Renal cortex interstitium (tissue), 11 donors: Measurements from ENCODE around the gene SLC11A1. TPM values are rescaled to one million over a fixed set of nuclear protein-coding genes. Genes with fewer than 3 reads are reported as not detected.

Experiments used
- DNase-seq, 11 donors: peaks; one replicate each; pipeline ENCODE4 v3.0.0-alpha.2; 2013; ENCODE audit warnings: low read depth in 9 of 11, low spot score in 4 of 11; ENCODE audit errors: extremely low read depth in 1 of 11
- polyA plus RNA-seq, 3 donors: library from polyadenylated mRNA; unstranded; fragments of 120-200 nt; gene quantifications; one replicate each; pipeline ENCODE4 v1.2.1, GENCODE V29; 2013; ENCODE audit not compliant: insufficient read length in 3 of 3

Gene SLC11A1
- polyA plus RNA-seq, 3 donors = 0.99 to 2.2 (median 1.6) TPM

GRCh38 chr2:218425531-218425930 lies 43.5 kb downstream of the SLC11A1 start:
- DNase-seq = no peak

GRCh38 chr2:218427741-218428140 lies 45.7 kb downstream of the SLC11A1 start:
- no peak for DNase-seq

GRCh38 chr2:218428846-218429558 lies 46.9 kb downstream of the SLC11A1 start:
- DNase-seq = no peak

- DNase-seq = no peak
These were observed 48.0 kb downstream of the SLC11A1 start for GRCh38 chr2:218429911-218430692.

GRCh38 chr2:218430721-218431120 lies 48.6 kb downstream of the SLC11A1 start:
- DNase-seq = no peak

- DNase-seq = no peak
These were observed 49.8 kb downstream of the SLC11A1 start for GRCh38 chr2:218431878-218432277.

GRCh38 chr2:218432676-218433365 lies 50.7 kb downstream of the SLC11A1 start:
- DNase-seq = no peak

GRCh38 chr2:218434456-218434855 lies 52.4 kb downstream of the SLC11A1 start:
- DNase-seq = no peak

- no peak for DNase-seq
These were observed 53.2 kb downstream of the SLC11A1 start for GRCh38 chr2:218435003-218435982.

- no peak for DNase-seq
These were observed 54.9 kb downstream of the SLC11A1 start for GRCh38 chr2:218436992-218437391.

- no peak for DNase-seq
These were observed 55.9 kb downstream of the SLC11A1 start for GRCh38 chr2:218437969-218438368.

GRCh38 chr2:218438596-218438995 lies 56.5 kb downstream of the SLC11A1 start:
- DNase-seq = no peak

- DNase-seq = no peak
These were observed 62.8 kb downstream of the SLC11A1 start for GRCh38 chr2:218444692-218445357.

- DNase-seq = no peak
These were observed 63.5 kb downstream of the SLC11A1 start for GRCh38 chr2:218445602-218446001.
